Fibroblast of the aortic adventitia (primary cell): ENCODE results near the gene MAGEF1. TPM values are rescaled to one million over a fixed set of nuclear protein-coding genes. Genes with fewer than 3 reads are reported as not detected.

Experiments
- DNase-seq: peaks from one replicate; pipeline ENCODE4 v3.0.0-alpha.2; 2010; ENCODE audit warnings: low read depth
- H3K4me3 ChIP-seq: 2 replicates; pipeline ENCODE4 v1.5.1; 2011; ENCODE audit warnings: low read depth, mild to moderate bottlenecking, control low read depth, low read length, moderate library complexity
- total RNA-seq: library from RNA; depleted of rRNA; stranded (reverse); fragments of >200 nt; gene quantifications from 2 replicates; pipeline ENCODE4 v1.2.3, GENCODE V29; 2012; ENCODE audit warnings: low replicate concordance
- TF ChIP-seq, protein P1 (sequence below): IDR thresholded peaks from 2 replicates; pipeline ENCODE4 v1.5.1; 2011; ENCODE audit warnings: mild to moderate bottlenecking, low read length, control low read depth, inconsistent platforms; ENCODE audit not compliant: insufficient read depth

The MAGEF1 gene
- total RNA-seq, 1 donor = 16.8 TPM

GRCh38 chr3:184728010-184728527, 16.2 kb upstream of the MAGEF1 start:
- H3K4me3 ChIP-seq = no peak overlapping the region
- DNase-seq = no peak
- TF ChIP-seq, protein P1, sequence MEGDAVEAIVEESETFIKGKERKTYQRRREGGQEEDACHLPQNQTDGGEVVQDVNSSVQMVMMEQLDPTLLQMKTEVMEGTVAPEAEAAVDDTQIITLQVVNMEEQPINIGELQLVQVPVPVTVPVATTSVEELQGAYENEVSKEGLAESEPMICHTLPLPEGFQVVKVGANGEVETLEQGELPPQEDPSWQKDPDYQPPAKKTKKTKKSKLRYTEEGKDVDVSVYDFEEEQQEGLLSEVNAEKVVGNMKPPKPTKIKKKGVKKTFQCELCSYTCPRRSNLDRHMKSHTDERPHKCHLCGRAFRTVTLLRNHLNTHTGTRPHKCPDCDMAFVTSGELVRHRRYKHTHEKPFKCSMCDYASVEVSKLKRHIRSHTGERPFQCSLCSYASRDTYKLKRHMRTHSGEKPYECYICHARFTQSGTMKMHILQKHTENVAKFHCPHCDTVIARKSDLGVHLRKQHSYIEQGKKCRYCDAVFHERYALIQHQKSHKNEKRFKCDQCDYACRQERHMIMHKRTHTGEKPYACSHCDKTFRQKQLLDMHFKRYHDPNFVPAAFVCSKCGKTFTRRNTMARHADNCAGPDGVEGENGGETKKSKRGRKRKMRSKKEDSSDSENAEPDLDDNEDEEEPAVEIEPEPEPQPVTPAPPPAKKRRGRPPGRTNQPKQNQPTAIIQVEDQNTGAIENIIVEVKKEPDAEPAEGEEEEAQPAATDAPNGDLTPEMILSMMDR = no peak

DNA sequence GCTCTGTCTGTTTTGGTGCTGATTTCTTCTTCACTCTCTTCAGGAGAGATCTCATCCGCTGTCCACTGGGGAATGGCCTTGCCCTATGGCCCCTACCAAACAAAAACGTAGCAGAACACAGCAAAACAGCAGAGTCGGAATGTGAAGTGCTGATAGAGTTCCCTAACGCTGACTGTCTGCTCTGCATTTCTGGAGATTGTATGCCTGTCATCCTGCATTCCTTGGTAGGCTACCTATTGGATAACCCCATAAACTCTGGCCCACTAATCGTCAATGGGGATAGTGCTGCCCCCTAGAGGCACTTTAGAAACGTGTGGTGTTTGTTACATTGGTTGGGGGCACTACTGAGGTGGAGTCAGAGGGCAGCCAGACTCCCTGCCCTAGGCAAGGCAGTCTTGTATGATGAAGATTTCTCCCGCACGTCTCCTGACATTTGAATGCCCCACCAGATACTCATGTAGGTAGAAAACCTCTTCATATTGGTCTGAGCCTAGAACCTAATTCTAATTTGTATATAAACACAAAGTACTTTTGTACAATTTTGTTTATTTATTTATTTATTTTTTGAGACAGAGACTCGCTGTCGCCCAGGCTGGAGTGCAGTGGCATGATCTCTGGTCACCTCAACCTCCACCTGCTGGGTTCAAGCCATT, 15.6 kb upstream of the MAGEF1 start:
- DNase-seq = peak; percentile 86
- TF ChIP-seq, protein P1 = peak; percentile 75
- no peak overlapping the region for H3K4me3 ChIP-seq

GRCh38 chr3:184726497-184726896, 14.6 kb upstream of the MAGEF1 start:
- TF ChIP-seq, protein P1 = no peak
- no peak for DNase-seq
- no peak overlapping the region for H3K4me3 ChIP-seq

- no peak overlapping the region for H3K4me3 ChIP-seq
- no peak for DNase-seq
- TF ChIP-seq, protein P1 = no peak
Observed at GRCh38 chr3:184725176-184725719, 13.4 kb upstream of the MAGEF1 start.

- H3K4me3 ChIP-seq = no peak overlapping the region
- TF ChIP-seq, protein P1 = no peak
Observed at GRCh38 chr3:184724699-184725098, 12.8 kb upstream of the MAGEF1 start.

GRCh38 chr3:184719709-184720108, 7.8 kb upstream of the MAGEF1 start:
- TF ChIP-seq, protein P1 = no peak
- DNase-seq = no peak
- no peak overlapping the region for H3K4me3 ChIP-seq

More at GRCh38 chr3:184724699-184725098, 12.8 kb upstream of the MAGEF1 start:
- DNase-seq = no peak
